SU-DHL-6 (cell line): ENCODE data around the gene ABCF1.

Experiments
- H2AFZ ChIP-seq: fragments of 200-600 bp; sonication (generic); 2 replicates; pipeline ENCODE4 v1.6.1; 2014; ENCODE audit warnings: low read depth, mild to moderate bottlenecking, moderate library complexity, mixed read lengths, antibody characterized with exemption, low read length; ENCODE audit not compliant: severe bottlenecking
- H3F3A ChIP-seq: fragments of 200-600 bp; shearing (Covaris generic); 2 replicates; pipeline ENCODE4 v1.6.0; 2016; ENCODE audit warnings: antibody characterized with exemption, mild to moderate bottlenecking; ENCODE audit not compliant: insufficient read depth
- H3K27ac ChIP-seq: fragments of 200-600 bp; sonication (generic); 2 replicates; pipeline ENCODE4 v1.5.1; 2016; ENCODE audit warnings: low read depth, mild to moderate bottlenecking, low read length, moderate library complexity, mixed read lengths
- H3K27me3 ChIP-seq: fragments of 200-600 bp; sonication (generic), shearing (Covaris generic); 2 replicates; pipeline ENCODE4 v1.6.0; 2014; ENCODE audit warnings: mild to moderate bottlenecking, low read length
- H3K36me3 ChIP-seq: fragments of 200-600 bp; sonication (generic); 2 replicates; pipeline ENCODE4 v1.6.1; 2014; ENCODE audit warnings: mild to moderate bottlenecking, low read length, mixed read lengths
- H3K4me2 ChIP-seq: fragments of 300-600, 200-600 bp; shearing (Covaris generic), sonication (generic); 2 replicates; pipeline ENCODE4 v1.6.0; 2014; ENCODE audit warnings: low read length, low read depth, mild to moderate bottlenecking; ENCODE audit not compliant: poor library complexity, severe bottlenecking
- H3K4me3 ChIP-seq: fragments of 200-600 bp; sonication (generic); 2 replicates; pipeline ENCODE4 v1.5.1; 2014; ENCODE audit warnings: antibody characterized with exemption, low read length, mild to moderate bottlenecking, mixed read lengths; ENCODE audit not compliant: insufficient read depth, poor library complexity, severe bottlenecking
- H3K79me2 ChIP-seq: fragments of 200-600 bp; sonication (generic); 2 replicates; pipeline ENCODE4 v1.6.1; 2014; ENCODE audit warnings: mild to moderate bottlenecking, low read length, moderate library complexity; ENCODE audit not compliant: insufficient read depth
- H3K9ac ChIP-seq: fragments of 200-600 bp; sonication (generic); 2 replicates; pipeline ENCODE4 v1.7.0; 2014; ENCODE audit warnings: mild to moderate bottlenecking, low read length
- H3K9me2 ChIP-seq: fragments of 200-600 bp; sonication (generic); replicated peaks from 2 replicates; pipeline ENCODE4 v1.6.1; 2014; ENCODE audit warnings: low read length; ENCODE audit not compliant: insufficient read depth
- H3K9me3 ChIP-seq: fragments of 200-600 bp; sonication (generic); 2 replicates; pipeline ENCODE4 v1.6.1; 2014; ENCODE audit warnings: low read length, mixed read lengths; ENCODE audit not compliant: insufficient read depth
- H4K20me1 ChIP-seq: fragments of 200-600 bp; sonication (generic); 2 replicates; pipeline ENCODE4 v1.6.1; 2014; ENCODE audit warnings: low read depth, mild to moderate bottlenecking, antibody characterized with exemption, low read length, moderate library complexity, mixed read lengths
- CTCF ChIP-seq: fragments of 200-600 bp; sonication (generic); IDR thresholded peaks from one replicate; pipeline ENCODE4 v1.5.1; 2017; ENCODE audit warnings: antibody characterized with exemption, mild to moderate bottlenecking, low read length, moderate library complexity; ENCODE audit not compliant: insufficient read depth, poor library complexity, severe bottlenecking
- EZH2phosphoT487 ChIP-seq: fragments of 200-600 bp; sonication (generic), shearing (Covaris generic); conservative IDR thresholded peaks from 2 replicates; pipeline ENCODE4 v1.6.1; 2018; ENCODE audit warnings: mild to moderate bottlenecking, antibody characterized with exemption, low read length, moderate library complexity, mixed read lengths

ABCF1 gene

GRCh38 chr6:30611856-30612194, 40.6 kb downstream of the ABCF1 start:
- H3K79me2 ChIP-seq, result peaks cover 33% of the 10 kb centered on the region
- no peak overlapping the region for H3K9ac ChIP-seq
- no peaks in the 10 kb centered on the region for H3K27me3 ChIP-seq
- no peaks in the 10 kb centered on the region; the same call in 1 of the 2 replicates for H4K20me1 ChIP-seq
- H3K4me2 ChIP-seq, result no peak overlapping the region
- no peak overlapping the region for H3K4me3 ChIP-seq
- H3K9me3 ChIP-seq, result no peaks in the 10 kb centered on the region
- no peak overlapping the region for H2AFZ ChIP-seq
- H3K27ac ChIP-seq, result no peak overlapping the region
- no peaks in the 10 kb centered on the region for H3K9me2 ChIP-seq
- TF ChIP-seq CTCF (no peak), EZH2phosphoT487 (no peak)
- H3K36me3 ChIP-seq, result peaks cover 35% of the 10 kb centered on the region
- peaks cover 66% of the 10 kb centered on the region for H3F3A ChIP-seq

DNA sequence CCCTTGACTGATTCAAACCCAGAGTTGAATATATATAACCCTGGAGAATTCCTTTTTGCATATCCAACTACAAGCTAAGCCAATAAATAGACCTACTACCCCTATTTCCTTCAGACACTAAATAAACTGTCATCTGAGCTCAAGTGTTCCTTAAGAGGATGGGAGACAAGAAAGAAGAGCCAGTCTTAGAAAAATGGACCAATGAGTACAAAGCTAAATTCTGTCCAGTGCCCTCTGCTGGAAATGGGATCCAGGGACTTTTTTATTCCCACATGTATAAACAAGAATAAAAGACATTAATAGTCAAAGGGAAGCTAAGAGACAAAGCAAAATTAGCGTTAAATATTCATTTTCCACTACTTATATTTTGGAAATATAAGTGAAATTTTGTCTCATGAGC, 41.0 kb downstream of the ABCF1 start:
- no peak overlapping the region for H3K27ac ChIP-seq
- H3K27me3 ChIP-seq, result no peaks in the 10 kb centered on the region

DNA sequence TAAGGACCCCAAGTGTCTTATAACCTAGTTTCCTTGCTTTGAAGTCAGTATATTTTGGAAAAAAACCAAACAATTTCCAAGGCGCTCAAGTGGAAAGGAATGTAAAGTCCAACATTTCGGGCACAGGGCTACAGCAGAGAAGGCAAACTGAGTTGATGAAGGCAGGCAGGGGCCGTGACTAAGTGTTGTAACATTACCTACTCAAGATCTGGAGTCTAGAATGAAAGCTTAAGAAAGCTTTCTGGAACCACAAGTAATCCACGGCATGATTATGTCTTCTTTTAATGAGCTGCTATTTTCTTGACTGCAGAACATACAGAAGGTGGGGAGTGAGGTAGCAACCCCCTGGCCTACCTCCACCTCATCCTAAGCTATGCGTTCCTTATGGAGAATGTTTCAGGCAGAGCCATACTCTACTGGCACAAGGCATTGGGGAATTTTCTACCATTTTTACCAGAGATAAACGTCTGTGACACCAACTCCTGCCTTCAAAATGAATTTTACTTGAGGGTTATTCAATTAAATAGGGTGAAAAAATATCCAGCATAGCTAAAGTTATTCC, 41.5 kb downstream of the ABCF1 start:
- H4K20me1 ChIP-seq, result no peaks in the 10 kb centered on the region; the same call in 1 of the 2 replicates

More for the DNA sequence above, 41.0 kb downstream of the ABCF1 start:
- H2AFZ ChIP-seq, result no peak overlapping the region
- TF ChIP-seq CTCF (no peak), EZH2phosphoT487 (no peak)
- no peaks in the 10 kb centered on the region for H3K9me2 ChIP-seq
- no peaks in the 10 kb centered on the region for H3K9me3 ChIP-seq
- H3K9ac ChIP-seq, result no peak overlapping the region
- H3F3A ChIP-seq, result peaks cover 64% of the 10 kb centered on the region
- peak overlapping the region; percentile 1 for H3K4me2 ChIP-seq
- peaks cover 32% of the 10 kb centered on the region for H3K36me3 ChIP-seq
- H3K4me3 ChIP-seq, result no peak overlapping the region
- peaks cover 36% of the 10 kb centered on the region for H3K79me2 ChIP-seq
- no peaks in the 10 kb centered on the region; the same call in 1 of the 2 replicates for H4K20me1 ChIP-seq

GRCh38 chr6:30613251-30614043, 42.2 kb downstream of the ABCF1 start:
- peaks cover 42% of the 10 kb centered on the region for H3K79me2 ChIP-seq
- no peaks in the 10 kb centered on the region for H3K9me2 ChIP-seq
- no peak overlapping the region for H3K4me3 ChIP-seq
- peak overlapping the region; percentile 91; the same call in 1 of the 2 replicates for H3K27ac ChIP-seq
- peaks cover 26% of the 10 kb centered on the region for H3K36me3 ChIP-seq
- TF ChIP-seq EZH2phosphoT487, result no peak
- no peak for TF ChIP-seq CTCF
- H2AFZ ChIP-seq, result no peak overlapping the region
- H3K9me3 ChIP-seq, result no peaks in the 10 kb centered on the region
- peak overlapping the region; percentile 88 for H3K4me2 ChIP-seq
- H3F3A ChIP-seq, result peaks cover 60% of the 10 kb centered on the region
- H3K27me3 ChIP-seq, result no peaks in the 10 kb centered on the region
- 0 out of 2 replicates have a peak overlapping the region, but pooled peaks have one; percentile 93 for H3K9ac ChIP-seq
- H4K20me1 ChIP-seq, result no peaks in the 10 kb centered on the region; the same call in 1 of the 2 replicates

More for the DNA sequence above, 41.5 kb downstream of the ABCF1 start:
- no peak for TF ChIP-seq EZH2phosphoT487
- Histone ChIP-seq H3K9me2 (no peaks in the 10 kb centered on the region), H3K79me2 (peaks cover 36% of the 10 kb centered on the region), H3K36me3 (peaks cover 26% of the 10 kb centered on the region), H3K4me2 (peak overlapping the region; percentile 1), H3K9ac (no peak overlapping the region), H3K9me3 (no peaks in the 10 kb centered on the region), H3K4me3 (no peak overlapping the region), H3K27ac (no peak overlapping the region), H2AFZ (no peak overlapping the region), H3F3A (peaks cover 60% of the 10 kb centered on the region), H3K27me3 (no peaks in the 10 kb centered on the region)
